GM19023 (cell line): Measurements from ENCODE around the gene C12orf56.
"Not testable (repeated sequence)": the region's sequence is repeated elsewhere in the genome, so short reads cannot be mapped to it uniquely, and the experiment has no call there.

Experiments used
- ATAC-seq: cut with Tn5 transposase; IDR thresholded peaks from one replicate; pipeline ENCODE4 v1.9.1; 2021; ENCODE audit warnings: mild to moderate bottlenecking, moderate library complexity; ENCODE audit not compliant: unreplicated experiment

Gene C12orf56

DNA sequence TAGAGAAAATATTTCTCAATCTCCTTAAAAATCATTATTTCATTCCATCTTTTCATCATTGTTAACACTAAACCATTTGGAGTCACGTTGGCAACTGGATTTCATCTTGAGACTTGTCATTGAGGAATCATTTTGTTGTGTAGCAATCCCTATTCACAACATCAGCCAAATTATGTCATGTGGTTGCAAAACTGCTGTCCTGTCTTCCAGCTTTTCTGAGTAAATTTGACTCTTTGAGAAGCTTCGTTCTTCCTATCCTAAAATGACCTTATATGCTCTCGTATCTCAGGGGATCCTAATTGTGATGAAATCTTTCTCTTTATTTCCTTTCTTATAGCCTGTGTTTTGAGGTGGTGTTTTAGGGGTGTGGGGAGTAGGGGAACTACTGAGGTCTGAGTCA is 137.9 kb downstream of the C12orf56 start:
- no peak for ATAC-seq

DNA sequence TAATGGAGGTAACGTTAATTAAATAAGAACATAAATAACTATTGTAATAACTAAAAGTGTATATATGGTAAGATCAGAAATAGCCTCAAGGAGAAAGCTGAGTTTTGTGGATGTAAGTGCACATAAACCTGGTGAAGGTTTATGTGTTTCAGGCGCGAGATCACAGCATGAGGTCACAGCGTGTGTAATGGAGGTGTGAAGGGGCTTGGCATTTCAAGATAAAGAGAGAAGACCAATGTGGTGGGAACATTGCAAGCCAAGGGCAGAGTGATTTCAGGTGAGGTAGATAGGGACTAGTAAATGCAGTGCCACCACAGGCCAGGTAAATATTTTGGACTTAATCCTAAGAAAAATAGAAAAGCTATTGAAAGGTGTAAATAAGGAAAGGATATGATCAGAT is 146.7 kb downstream of the C12orf56 start:
- ATAC-seq, result no peak

DNA sequence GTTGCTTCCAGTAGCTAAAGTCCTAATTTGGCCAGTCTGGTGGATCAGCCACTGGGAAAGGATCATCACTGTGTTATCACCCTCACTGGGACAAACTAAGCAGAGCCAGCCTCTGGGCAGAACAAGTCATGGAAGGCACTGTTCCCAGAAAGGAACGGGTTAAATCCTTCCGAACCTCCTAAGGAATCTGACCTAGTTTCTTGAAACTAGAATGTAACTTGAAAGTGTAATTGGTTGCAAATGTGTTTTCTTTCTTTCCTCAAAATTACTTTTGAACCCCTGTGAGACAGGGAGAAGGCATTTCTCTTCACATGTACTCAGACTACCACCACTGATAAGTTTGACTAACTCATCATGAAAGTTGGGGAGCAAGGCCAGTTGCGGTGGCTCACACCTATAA is 149.8 kb downstream of the C12orf56 start:
- no peak for ATAC-seq

DNA sequence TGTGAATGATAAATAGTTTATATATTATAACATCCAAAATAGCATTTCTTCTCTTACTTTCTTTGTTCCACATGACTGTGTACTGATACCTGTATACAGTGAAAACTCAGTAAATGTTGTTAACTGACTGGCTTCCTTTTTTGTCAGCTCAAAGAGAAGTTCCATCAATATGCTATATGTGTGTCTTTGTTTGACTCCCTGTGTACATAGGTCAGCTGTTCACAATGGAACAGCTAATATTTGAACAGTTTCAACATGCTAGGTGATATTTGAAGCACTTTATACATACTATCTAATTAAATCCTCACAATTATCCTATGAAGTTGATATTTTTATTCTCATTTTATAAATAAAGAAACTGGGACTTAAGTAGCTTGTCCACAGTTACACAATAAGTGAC is 153.2 kb downstream of the C12orf56 start:
- ATAC-seq, result no peak

DNA sequence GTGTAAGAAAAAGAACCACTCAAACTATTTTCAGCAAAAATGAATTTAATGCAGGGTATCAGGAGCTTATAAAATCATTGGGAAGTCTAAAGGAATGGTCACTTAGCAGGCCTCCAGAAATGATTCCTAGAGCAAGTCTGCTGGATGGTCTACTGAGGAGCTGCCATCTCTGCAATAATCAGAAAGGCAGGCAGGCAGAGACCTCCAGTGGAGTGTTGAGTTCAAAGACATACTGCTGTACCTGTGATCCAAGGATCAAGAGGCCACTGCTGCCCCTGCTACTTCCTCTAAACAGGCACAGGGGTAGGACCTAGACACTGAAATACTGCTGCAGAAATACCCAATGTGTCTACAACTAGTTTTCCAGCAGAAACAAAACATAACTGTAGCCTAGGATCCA is 154.0 kb downstream of the C12orf56 start:
- no peak for ATAC-seq

DNA sequence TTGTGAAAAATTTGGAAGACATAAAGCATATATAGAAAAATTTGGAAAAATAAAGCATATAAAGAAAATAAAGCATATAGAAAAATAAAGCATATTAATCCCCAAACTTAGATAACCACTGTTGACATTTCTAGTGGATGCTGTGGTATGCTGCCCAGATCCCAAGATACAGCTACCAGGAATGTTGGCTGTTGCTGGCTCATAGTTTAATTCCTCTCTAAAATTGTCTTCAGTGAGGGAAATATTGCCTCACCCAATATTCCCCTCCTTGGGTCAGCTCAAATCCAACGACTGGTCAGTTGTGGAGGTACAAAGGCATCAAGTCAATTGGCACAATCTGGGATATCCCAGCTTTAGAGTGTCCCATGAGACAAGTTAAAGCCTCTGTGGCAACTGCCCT is 158.4 kb downstream of the C12orf56 start:
- ATAC-seq, result no peak

DNA sequence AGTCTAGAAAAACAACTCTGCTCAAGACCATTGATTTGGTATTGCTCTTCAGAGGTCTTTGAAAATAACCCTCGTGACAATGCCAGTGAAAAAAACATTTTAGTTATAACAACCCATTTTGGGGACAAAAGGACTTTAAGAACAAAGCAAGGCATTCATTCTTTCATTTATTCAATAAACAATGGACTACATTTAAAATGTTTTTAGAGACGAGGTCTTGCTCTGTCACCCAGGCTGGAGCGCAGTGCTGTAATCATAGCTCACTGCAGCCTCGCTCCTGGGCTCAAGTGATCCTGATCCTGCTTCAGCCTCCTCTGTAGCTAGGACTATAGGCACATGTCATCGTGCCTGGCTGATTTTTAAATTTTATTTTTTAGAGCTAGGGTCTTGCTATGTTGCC is 160.8 kb downstream of the C12orf56 start:
- ATAC-seq, result no peak

DNA sequence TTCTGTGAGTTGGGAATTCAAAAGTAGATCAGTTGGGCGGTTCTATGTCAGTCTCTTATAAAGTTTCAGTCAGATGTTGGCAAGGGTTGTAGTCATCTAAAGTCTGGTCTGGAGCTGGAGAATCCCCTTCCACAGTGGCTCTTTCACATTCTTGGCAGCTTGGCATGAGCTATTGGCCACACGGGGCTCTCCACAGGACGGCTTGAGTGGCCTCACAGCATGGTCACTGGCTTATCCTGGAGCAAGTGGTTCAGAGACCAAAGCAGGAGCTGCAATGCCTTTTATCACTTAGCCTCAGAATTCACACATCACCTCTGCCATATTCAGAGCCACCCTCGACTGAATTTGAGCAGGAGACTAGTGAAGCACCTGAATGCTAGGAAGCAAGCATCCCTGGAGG is 161.3 kb downstream of the C12orf56 start:
- ATAC-seq, result no peak

DNA sequence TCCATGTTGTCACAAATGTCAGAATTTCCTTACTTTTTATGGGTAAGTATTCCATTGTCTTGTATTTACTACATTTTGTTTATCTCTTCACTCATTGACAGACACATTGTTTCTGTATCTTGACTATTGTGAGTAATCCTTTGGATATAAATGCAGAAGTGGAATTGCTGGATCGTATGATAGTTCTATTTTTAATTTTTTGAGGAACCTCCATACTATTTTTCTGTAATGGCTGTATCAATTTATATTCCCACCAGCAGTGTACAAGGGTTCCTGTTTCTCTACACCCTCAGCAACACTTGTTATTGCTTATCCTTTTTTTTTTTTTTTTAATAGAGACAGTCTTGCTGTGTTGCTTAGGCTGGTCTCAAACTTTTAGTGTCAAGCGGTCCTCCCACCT is 164.9 kb downstream of the C12orf56 start:
- no peak for ATAC-seq

DNA sequence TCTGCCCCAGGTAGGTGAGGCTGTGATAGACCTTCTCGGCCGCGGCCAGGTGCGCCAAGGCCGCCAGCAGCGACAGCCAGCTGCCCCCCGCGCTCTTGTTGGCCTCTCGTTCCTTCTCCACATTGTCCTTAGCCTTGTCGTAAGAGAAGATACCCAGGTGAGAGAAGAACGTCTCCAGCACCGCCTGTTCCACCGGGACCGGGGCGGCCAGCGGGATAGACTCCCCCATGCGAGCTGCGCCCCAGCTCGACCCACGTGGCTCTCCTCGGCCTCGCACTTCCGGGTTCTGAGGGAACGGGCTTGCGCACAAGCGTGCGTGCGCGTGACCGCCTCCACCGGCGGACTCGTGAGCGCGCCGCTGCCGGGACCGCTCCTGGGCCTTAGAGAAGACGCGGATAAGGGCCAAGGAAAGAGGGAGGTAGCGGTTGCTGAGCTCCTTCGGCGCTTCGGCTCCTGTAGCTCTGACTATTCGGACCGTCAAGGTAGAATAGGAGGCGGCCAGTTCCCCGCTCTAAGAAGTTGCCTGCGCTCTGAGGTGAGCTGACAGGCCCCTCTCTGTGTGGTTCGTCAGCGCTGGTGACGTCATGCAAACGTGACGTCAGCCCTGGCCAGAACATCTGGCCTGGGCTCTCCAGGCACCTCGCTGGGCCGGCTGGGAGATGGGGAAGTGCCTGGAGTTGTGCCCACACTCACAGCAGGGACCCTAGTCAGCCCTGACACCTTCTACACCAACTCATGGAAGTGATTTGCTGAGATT is 168.4 kb downstream of the C12orf56 start, which contains the start of gene KICS2:
Gene KICS2, minus strand, starts transcription at position 288 of the 757 bp plus-strand sequence. Its CDS starts 59 bp downstream, at position 229.
- ATAC-seq, result peak; percentile 97

DNA sequence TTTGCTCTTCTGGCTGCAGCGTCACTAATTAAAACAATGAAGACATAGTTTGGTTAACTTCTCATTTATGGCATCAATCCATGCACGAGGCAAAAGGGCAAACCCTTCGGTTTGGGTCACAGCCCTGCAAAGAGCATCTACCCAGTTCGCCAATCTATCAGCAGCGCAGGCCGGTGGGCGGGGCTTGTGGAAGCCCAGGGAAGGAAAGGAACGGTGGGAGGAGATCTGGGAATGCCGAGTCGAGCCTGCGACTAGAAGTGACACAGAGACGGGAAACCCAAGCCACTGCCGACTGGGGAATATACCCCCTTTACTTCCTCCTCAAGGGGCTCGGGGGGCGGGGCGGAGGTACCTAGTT is 168.9 kb downstream of the C12orf56 start:
- ATAC-seq, result peak; percentile 32

DNA sequence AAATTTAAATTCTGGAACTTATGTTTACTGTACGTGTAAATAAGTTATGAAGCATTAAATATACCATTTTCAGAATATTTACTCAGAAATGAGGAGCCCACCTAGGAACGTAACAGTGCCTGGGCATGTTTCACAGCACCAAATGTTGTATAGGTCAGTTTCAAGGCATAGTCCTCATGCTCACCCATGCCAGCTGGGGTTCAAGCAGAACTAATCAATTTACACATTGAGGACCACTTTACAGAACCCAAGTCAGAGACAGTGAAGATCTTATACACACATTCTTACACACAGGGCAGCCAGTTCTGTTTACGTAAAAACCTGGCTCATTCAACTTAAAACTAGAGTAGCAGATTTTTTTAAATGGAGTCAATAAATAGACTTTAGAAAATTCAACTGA is 170.5 kb downstream of the C12orf56 start:
- no peak for ATAC-seq

DNA sequence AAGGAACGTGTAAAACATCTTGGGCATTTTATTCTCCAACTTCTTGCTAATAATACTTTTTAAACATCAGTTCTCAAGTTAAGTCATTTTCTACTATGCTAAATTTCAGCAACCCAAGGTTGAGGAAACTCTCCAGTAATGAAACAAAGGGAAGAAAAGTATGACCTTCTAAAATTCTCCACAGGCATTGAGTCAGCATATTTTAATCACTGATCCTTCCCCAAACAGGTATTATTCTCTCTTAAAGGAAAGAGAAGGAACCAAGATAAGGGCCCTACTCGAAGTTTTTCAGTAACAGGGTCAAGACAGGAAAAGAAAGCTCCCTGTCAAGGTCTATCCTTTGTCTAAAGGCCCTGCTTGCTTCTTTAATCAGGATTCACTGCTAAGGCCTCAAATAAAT is 171.4 kb downstream of the C12orf56 start:
- ATAC-seq, result no peak

DNA sequence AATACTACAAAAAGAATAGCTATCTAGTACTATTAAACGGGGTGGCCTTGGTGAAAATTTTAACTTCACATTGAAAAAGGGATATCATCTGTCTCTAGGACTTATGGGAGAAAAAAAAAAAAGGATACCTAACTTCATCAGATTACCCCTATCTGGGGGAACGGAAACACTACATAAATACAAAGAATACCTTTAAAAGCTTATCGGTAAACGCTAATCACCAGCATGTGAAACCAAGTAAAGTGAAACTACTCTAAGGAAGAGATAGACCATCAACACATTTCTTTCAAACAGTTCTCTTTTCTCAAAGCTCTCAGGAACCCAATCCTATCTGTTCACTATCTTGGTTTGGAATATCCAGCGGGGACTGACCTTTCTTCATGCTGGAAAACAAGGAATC is 172.0 kb downstream of the C12orf56 start:
- no peak for ATAC-seq

DNA sequence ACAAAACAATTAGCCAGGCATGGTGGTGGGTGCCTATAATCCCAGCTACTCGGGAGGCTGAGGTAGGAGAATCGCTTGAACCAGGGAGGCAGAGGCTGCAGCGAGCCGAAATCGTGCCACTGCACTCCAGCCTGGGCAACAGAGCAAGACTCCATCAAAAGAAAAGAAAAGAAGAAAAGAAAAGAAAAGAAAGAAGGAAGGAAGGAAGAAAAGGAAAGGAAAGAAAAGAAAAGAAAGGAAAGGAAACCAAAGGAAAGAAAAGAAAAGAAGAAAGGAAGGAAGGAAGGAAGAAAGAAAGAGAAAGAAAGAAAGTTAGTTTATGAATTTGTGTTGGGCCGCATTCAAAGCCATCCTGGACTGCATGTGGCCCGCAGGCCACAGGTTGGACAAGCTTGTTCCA is 172.9 kb downstream of the C12orf56 start:
- not testable (repeated sequence) for ATAC-seq

DNA sequence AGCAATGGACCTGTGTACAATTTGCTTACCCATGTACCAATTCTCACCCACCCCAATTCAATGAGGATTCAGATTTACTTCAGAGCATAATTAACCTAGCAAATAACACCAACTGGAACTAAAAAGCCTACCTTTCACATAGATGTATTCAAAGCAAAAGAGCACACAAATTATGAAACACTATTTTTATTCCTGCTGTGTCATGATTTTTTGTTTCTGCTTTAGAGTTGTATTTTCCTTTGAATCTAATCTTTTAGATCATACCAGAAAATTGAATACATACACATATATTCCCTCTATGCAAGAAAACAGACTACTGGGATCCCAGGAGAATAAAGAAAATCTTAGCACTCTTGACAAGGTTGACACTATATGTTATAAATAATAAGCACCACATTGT is 174.3 kb downstream of the C12orf56 start:
- ATAC-seq, result no peak
